GM19193 (cell line): ENCODE data around the gene AZI2.

Experiments
- POLR2A ChIP-seq: IDR thresholded peaks from 4 replicates; pipeline ENCODE4 v1.6.1; 2011; ENCODE audit not compliant: insufficient read depth, insufficient read length; ENCODE audit errors: extremely low read depth

The AZI2 gene

DNA sequence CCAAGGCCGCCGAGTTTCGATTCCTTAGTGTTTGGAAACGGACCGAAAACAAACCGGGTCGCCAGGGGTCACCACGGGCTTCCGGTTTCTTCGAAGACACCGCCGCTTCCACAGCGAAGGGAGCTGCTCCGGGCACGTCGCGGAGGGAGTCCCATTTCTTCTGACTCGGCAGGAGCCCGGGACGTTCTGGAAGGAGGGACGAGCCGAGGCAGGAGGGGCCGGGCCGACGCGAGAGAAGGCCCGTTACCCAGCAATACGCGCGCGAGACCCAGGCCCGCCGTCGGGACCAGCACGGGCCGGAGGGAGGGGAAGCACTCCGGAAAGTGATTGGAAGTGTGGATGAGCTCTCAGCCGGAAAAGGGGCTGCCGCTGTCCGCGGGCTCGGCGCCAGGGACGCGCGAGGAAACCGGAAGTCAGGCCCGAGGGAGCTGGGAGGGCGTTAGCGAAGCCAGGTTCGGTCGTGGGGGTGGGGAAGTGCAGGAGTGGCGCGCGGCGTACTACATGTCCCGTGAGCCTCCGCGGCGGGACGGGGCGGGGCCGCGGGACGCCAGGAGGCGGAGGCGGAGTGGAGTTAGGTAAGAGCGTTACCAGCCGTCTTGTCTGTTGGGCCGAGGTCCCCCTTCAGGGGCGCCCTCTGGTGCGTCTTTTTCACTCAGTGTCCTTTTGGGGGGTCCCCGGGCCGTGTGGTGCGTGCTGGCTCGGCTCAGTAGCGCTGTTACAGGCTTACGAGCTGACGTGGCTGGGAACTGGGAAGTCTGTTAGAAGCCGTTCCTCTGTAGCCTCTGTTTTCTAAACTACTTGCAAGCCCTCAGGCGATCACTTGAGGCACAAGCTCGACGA is at the start of gene AZI2, which contains the start of gene ZCWPW2:
AZI2 (minus strand) TSS at position 196 of the 840 bp plus-strand sequence. CDS start 8,207 bp downstream, outside the sequence.
ZCWPW2 (plus strand) TSS at position 93 of the 840 bp plus-strand sequence. CDS start 64,348 bp downstream, outside the sequence.
- peak; percentile 71 for TF ChIP-seq POLR2A

DNA sequence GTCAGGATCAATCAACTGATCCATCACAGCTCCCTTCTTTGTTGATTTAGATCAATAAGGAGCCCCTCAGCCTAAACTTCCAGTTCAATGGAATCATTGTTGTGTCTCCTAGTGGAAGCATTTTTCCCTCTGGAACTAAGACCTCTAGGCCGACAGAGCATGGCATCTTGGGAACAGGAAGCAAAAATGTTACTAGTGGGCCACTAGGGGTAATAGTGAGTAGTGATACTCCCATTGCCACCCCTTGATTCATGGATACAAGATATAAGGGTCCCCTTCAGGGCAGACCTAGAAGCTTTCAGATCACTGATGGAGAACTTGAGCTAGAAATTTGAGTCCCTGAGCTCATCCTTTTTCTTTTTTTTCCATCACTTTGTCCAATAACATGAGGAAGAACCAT is 40.4 kb upstream of the AZI2 start:
- TF ChIP-seq POLR2A = no peak

GRCh38 chr3:28386049-28386448 is 37.4 kb upstream of the AZI2 start:
- no peak for TF ChIP-seq POLR2A

- TF ChIP-seq POLR2A = no peak
These were observed 27.8 kb upstream of the AZI2 start for GRCh38 chr3:28376424-28376823.

GRCh38 chr3:28349469-28350000 is 911 bp upstream of the AZI2 start:
- TF ChIP-seq POLR2A = no peak

DNA sequence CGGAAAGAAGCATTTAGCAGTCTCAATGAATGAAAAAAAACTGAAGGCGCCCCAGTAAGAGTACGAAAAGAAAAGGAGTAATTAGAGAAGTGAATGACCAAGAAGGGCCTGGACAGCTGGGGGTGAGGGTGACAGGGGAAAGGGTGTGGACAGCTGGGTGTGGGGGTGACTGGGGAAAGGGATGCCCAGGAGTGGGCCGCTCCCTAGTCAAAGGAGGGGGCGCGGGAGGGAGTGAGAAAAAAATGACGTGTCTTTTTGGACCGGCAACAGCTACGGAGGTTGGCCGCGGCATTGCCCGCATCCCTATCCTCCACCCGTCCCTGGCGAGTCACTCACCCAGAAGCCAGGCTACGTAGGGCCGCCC is 377 bp downstream of the AZI2 start:
- no peak for TF ChIP-seq POLR2A

GRCh38 chr3:28347374-28348264 is 1.0 kb downstream of the AZI2 start:
- no peak for TF ChIP-seq POLR2A

GRCh38 chr3:28345690-28346089 is 2.9 kb downstream of the AZI2 start:
- TF ChIP-seq POLR2A = no peak

GRCh38 chr3:28343144-28343543 is 5.5 kb downstream of the AZI2 start:
- TF ChIP-seq POLR2A = no peak

- TF ChIP-seq POLR2A = no peak
These were observed 11.4 kb downstream of the AZI2 start for GRCh38 chr3:28337230-28337629.

DNA sequence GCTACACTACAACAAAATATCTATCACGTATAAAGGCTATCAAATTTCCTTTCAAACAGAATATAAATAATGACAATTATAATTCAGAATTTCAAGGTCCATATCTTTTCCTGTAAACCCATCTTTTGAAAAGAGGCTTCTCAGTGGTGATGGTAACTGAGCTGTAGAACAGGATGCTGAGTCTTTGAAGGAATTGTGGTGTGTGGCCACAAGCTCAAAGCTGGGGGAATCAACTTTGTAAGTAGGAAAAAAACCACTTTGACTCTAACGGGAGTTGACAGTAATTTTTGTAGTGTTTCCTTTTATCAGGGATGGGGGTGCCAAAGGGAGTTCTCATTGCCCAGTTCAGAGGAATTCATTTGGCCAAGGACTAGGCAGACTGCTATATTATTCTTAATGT is 13.4 kb downstream of the AZI2 start:
- TF ChIP-seq POLR2A = no peak

GRCh38 chr3:28334552-28334951 is 14.1 kb downstream of the AZI2 start:
- no peak for TF ChIP-seq POLR2A

DNA sequence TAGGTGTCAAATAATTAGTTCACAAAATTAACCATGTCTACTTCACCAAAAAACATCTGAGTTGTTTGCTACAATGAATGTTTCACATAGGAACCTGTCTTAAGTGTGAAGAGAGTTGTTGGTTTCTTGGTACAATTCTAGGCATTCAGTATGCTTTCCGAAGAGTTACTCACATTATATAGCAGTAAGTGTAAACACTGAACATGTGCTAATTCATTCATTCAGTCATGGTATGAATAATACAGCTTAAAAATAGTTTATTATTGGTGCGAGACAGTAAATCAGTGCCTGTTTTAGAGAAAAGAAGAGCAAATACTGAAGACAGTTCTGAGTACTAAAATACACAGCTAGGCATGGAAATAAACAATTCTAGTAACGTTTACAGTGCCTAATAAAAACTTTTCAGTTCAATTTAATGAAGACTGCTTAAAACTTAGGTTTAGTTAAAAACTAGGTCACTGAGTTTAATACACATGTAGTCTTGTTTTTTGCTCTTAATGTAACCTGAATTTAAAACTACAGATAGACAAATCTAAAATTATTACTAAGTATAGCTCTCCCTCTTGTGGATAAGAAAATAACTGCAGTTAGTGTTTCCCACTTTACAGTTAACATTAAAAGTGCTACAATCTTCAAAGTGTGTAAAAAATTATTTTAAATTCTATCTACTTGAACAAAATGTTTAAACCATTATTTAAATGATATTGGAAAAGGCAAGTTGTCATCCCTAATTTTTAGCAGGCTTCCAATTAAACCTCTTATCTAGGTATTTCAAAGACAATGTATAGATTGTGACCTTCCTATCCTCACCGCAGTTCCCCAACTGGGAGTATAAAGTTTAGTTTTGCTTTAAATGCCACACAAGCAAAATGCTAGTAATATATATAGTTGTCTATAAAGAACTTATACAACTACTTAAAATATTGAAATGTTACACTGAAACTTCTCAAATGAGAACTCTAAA is 20.2 kb downstream of the AZI2 start:
- no peak for TF ChIP-seq POLR2A

DNA sequence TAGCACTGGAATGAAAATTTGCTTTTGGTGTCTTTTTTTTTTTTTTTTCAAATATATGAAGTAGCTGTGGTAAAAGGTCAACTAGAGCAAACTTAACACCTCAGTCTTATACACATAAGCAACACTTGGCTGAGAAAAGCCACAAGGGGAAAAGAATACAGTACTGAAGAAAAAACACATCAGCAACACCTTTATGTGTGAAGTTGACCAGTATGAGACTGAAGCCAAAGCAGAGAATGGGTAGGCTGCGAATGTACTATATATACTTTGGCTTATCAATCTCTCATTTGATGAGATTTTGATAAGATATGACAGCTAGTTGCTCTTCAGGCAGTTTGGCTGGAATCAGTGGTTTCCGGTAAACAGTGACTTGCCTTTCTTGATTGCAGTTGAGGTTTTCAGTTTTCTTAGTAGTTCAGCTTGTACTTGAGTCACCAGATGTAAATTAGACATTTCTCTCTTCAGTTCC is 22.1 kb downstream of the AZI2 start:
- no peak for TF ChIP-seq POLR2A

GRCh38 chr3:28322464-28322863 is 26.2 kb downstream of the AZI2 start:
- no peak for TF ChIP-seq POLR2A

- no peak for TF ChIP-seq POLR2A
These were observed 27.6 kb downstream of the AZI2 start for GRCh38 chr3:28320981-28321380.
